ENCODE results near the gene RRP1B.

DNA sequence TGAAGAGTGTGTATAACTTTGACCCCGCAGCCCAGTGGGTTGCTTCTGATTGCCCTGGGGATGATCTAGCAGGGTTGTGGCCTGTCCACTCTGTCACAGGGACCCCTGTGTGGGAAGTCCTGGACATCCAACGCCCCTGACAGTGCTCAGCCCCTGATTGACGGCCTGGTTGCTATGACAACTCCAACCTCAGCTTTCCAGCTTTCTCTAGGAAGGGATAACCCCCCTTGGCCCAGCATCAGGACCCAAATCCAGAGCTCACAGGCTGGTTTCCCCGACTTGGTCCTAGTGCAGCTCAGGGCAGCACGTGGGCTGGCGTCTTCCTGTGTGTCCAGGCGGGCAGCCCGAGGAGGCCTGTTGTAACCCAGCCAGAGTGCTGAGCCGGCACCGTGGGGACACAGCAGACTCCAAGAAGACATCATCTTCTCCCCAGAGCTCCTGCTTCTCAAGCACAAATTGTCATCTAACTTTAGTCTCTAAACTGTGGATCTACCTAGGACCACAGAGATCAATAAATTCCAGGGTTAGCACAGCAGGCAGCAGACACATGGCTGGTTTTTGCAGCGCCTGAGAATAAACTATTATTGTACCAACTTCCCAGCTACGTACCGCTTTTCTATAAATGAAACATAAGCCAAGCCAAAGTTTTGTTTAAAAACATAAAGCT, 40.7 kb downstream of the RRP1B start:
- TF ChIP-seq GATA3 (IDR thresholded peaks at IDR 0.05; ENCODE audit: low read depth, low read length): no peak
- TF ChIP-seq GATA2 (IDR thresholded peaks at IDR 0.05; ENCODE audit: low read depth, low read length): no peak
